Suprapubic skin (tissue), 3 donors: ENCODE measurements around the gene COX4I2.

Experiments
- POLR2AphosphoS5 ChIP-seq, 3 donors: sonication (generic); formaldehyde crosslinking; IDR thresholded peaks; one replicate each; pipeline ENCODE4 v1.6.1; 2017; ENCODE audit warnings: antibody characterized with exemption in 3 of 3
- TF ChIP-seq, protein P1 (sequence below), 2 donors: fragments of 200-600 bp in 1 of 2; fragments of 450-650 bp in 1 of 2; sonication (generic) in 1 of 2; IDR thresholded peaks; one replicate each; pipeline ENCODE4 v1.5.1; 2016 to 2019; ENCODE audit warnings: antibody characterized with exemption in 2 of 2, mild to moderate bottlenecking in 1 of 2, moderate library complexity in 1 of 2

DNA sequence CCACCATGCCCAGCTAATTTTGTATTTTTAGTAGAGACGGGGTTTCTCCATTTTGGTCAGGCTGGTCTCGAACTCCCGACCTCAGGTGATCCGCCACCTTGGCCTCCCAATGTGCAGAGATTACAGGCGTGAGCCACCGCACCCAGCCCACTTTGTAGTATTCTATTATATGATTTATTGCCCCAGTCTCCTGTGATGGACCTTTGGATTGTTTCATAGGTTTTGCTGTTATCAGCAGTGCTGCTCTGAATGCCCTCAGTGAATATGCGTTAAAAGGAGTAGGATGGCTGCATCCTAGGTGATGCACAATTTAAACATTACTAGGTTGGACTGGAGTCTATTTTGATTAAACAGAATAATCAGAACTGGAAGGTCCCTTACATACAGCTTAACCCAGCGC, 22.3 kb upstream of the COX4I2 start:
- TF ChIP-seq POLR2AphosphoS5 (IDR thresholded peaks at IDR 0.05): no peak
- TF ChIP-seq, protein P1, sequence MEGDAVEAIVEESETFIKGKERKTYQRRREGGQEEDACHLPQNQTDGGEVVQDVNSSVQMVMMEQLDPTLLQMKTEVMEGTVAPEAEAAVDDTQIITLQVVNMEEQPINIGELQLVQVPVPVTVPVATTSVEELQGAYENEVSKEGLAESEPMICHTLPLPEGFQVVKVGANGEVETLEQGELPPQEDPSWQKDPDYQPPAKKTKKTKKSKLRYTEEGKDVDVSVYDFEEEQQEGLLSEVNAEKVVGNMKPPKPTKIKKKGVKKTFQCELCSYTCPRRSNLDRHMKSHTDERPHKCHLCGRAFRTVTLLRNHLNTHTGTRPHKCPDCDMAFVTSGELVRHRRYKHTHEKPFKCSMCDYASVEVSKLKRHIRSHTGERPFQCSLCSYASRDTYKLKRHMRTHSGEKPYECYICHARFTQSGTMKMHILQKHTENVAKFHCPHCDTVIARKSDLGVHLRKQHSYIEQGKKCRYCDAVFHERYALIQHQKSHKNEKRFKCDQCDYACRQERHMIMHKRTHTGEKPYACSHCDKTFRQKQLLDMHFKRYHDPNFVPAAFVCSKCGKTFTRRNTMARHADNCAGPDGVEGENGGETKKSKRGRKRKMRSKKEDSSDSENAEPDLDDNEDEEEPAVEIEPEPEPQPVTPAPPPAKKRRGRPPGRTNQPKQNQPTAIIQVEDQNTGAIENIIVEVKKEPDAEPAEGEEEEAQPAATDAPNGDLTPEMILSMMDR (IDR thresholded peaks at IDR 0.05): no peak
